ENCODE results near the gene BLOC1S5. TPM values are rescaled to one million over a fixed set of nuclear protein-coding genes. Genes with fewer than 3 reads are reported as not detected.

The BLOC1S5 gene
- total and polyA plus RNA-seq, 9 of the 15 experiments (the other 6 are each of a cell fraction or from before 2014, with no cell fraction given): 8.5 to 41.0 (median 27.7) TPM

DNA sequence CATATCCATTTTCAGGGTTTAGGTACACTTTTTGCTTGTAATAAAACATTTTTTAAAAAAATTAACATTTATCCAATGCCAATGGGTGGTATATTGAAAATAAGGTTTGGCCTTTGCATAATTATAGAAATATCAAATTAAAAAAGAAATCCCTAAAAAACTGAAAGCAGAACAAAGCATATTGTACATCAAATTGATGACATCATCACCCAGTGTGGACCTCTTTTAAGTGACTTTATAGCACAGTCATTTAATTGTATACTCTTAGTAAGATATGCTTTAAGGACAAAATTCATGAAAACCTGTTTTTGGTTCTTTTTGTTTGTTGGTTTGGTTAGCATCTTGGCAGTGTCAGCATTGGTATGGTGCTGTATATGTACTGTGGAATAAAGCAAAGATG, 39.5 kb upstream of the BLOC1S5 start:
- Histone ChIP-seq H3K27me3 (ENCODE audit: control insufficient read depth in 2 of 2, insufficient read depth in 2 of 2, low read length in 2 of 2) (peaks cover 0 to 1% of the 10 kb centered on the region in 2 experiments; a peak in 1 of 5 replicates), H3K79me2 (ENCODE audit: control insufficient read depth, insufficient read depth, low read length) (peaks cover 42% of the 10 kb centered on the region), H4K20me1 (replicated peaks; ENCODE audit: control insufficient read depth, insufficient read depth, low read length) (no peaks in the 10 kb centered on the region; the same call in 1 of the 2 replicates), H3K27ac (ENCODE audit: extremely low read depth, low read depth, low read length) (no peak overlapping the region), H3K36me3 (ENCODE audit: control insufficient read depth, insufficient read depth, low read length) (peaks cover 16% of the 10 kb centered on the region), H3K9ac (ENCODE audit: insufficient read depth in 1 of 2, low read depth in 2 of 2, low read length in 2 of 2) (no peak overlapping the region), H3K9me3 (replicated peaks; ENCODE audit: control insufficient read depth, insufficient read depth, low read depth, low read length) (no peaks in the 10 kb centered on the region), H3K4me1 (replicated peaks in 1 of 2; ENCODE audit: control insufficient read depth in 2 of 2, insufficient read depth in 2 of 2, low read length in 2 of 2) (peaks cover 5 to 23% of the 10 kb centered on the region in 2 experiments; a peak in 4 of 5 replicates), H2AFZ (ENCODE audit: low read depth, low read length) (peak overlapping the region; percentile 90; the same call in 1 of the 2 replicates), H3K4me3 (no peak overlapping the region), H3K4me2 (ENCODE audit: insufficient read depth, low read length) (no peak overlapping the region), H3K9me1 (ENCODE audit: control insufficient read depth, insufficient read depth, low read length) (no peaks in the 10 kb centered on the region)
- POLR2A ChIA-PET: no interaction called here
- TF ChIP-seq, protein P1, sequence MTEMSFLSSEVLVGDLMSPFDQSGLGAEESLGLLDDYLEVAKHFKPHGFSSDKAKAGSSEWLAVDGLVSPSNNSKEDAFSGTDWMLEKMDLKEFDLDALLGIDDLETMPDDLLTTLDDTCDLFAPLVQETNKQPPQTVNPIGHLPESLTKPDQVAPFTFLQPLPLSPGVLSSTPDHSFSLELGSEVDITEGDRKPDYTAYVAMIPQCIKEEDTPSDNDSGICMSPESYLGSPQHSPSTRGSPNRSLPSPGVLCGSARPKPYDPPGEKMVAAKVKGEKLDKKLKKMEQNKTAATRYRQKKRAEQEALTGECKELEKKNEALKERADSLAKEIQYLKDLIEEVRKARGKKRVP (CRISPR knock-in tag; IDR thresholded peaks at IDR 0.05): no peak
- no peak for TF ChIP-seq ATF1 (CRISPR knock-in tag; IDR thresholded peaks at IDR 0.05)
- 0 out of 2 replicates have a peak, but pooled peaks have one; percentile 12 for TF ChIP-seq ATF1 (tag; IDR thresholded peaks at IDR 0.05)
- peak; percentile 31 for TF ChIP-seq ZNF316 (IDR thresholded peaks at IDR 0.05)
- TF ChIP-seq, protein P2, sequence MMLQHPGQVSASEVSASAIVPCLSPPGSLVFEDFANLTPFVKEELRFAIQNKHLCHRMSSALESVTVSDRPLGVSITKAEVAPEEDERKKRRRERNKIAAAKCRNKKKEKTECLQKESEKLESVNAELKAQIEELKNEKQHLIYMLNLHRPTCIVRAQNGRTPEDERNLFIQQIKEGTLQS (IDR thresholded peaks at IDR 0.05): peak; percentile 94
- TF ChIP-seq, protein P2 (CRISPR knock-in tag; conservative IDR thresholded peaks at IDR 0.05): no peak
- TF ChIP-seq JUND (IDR thresholded peaks at IDR 0.05; ENCODE audit: borderline replicate concordance, low read depth, low read length): no peak; the same call in 1 of the 2 replicates
- peak; percentile 74; the same call in 1 of the 3 replicates for TF ChIP-seq JUND (tag; IDR thresholded peaks at IDR 0.05; ENCODE audit: borderline replicate concordance, low read depth, low read length)
- peak; percentile 80; the same call in 1 of the 2 replicates for TF ChIP-seq ATF7 (IDR thresholded peaks at IDR 0.05)
- ATAC-seq: no peak
- CTCF ChIA-PET (ENCODE audit: low intra/inter-chr PET ratio): no interaction called here
- intact Hi-C loops (cut with micrococcal nuclease): loop anchor here (2.0 to 10.0 kb wide), 2 partner anchors 39 to 331 kb away; partner anchors contain the start of genes BLOC1S5 and SLC35B3
- in situ Hi-C loops (cut with MboI): no loop called here
- FAIRE-seq: no peak
- no TSS peak for BruUV-seq (replicated peaks)
- DNase-seq (ENCODE audit: extremely low read depth in 1 of 4, low spot score in 3 of 4): no peak
